HepG2 (cell line): ENCODE measurements around the gene OARD1. TPM values are rescaled to one million over a fixed set of nuclear protein-coding genes. Genes with fewer than 3 reads are reported as not detected.
A peak's percentile ranks its signal among the peaks of the same experiment; 100 is the strongest.

ENCODE experiments used
- ADNP ChIP-seq: sonication (generic); formaldehyde crosslinking; IDR thresholded peaks from 2 replicates; pipeline ENCODE4 v1.4.0; 2020; ENCODE audit warnings: missing genetic modification reagents
- ATRX ChIP-seq: sonication (generic); formaldehyde crosslinking; IDR thresholded peaks from 2 replicates; pipeline ENCODE4 v1.4.0; 2020; ENCODE audit warnings: missing genetic modification reagents, borderline replicate concordance
- BCL6 ChIP-seq: IDR thresholded peaks from 2 replicates; pipeline ENCODE4 v1.6.1; 2016; ENCODE audit warnings: missing genetic modification reagents, missing compliant biosample characterization
- EHMT2 ChIP-seq: fragments of 200-600 bp; sonication (generic); IDR thresholded peaks from 2 replicates; pipeline ENCODE4 v1.7.0; 2017; ENCODE audit warnings: antibody characterized with exemption, low read depth, low read length, borderline replicate concordance
- FOSL2 ChIP-seq: sonication (generic); formaldehyde crosslinking; IDR thresholded peaks from 2 replicates; pipeline ENCODE4 v1.4.0; 2020; ENCODE audit warnings: missing genetic modification reagents
- JUND ChIP-seq: sonication (generic); formaldehyde crosslinking; IDR thresholded peaks from 2 replicates; pipeline ENCODE4 v1.8.0; 2022; ENCODE audit warnings: mild to moderate bottlenecking, missing genetic modification reagents
- MZF1 ChIP-seq: sonication (generic); formaldehyde crosslinking; IDR thresholded peaks from 2 replicates; pipeline ENCODE4 v1.8.1; 2023; ENCODE audit warnings: mild to moderate bottlenecking, missing genetic modification reagents, borderline replicate concordance
- PAX8 ChIP-seq: sonication (generic); formaldehyde crosslinking; IDR thresholded peaks from 2 replicates; pipeline ENCODE4 v1.8.0; 2022; ENCODE audit warnings: mild to moderate bottlenecking, missing genetic modification reagents, borderline replicate concordance
- PCBP1 ChIP-seq: fragments of 200-400 bp; formaldehyde crosslinking; IDR thresholded peaks from 2 replicates; pipeline ENCODE4 v1.6.1; 2017; ENCODE audit warnings: mild to moderate bottlenecking, low read depth, low read length, borderline replicate concordance
- POLR2AphosphoS2 ChIP-seq: IDR thresholded peaks from 2 replicates; pipeline ENCODE4 v1.6.1; 2011; ENCODE audit warnings: low read depth, low read length, improper control_type of control experiment
- SMARCC2 ChIP-seq: fragments of 450-650 bp; IDR thresholded peaks from 2 replicates; pipeline ENCODE4 v1.6.1; 2017; ENCODE audit warnings: antibody characterized with exemption, mild to moderate bottlenecking
- SOX13 ChIP-seq, 3 experiments: fragments of 450-650 bp in 1 of 3; sonication (generic) in 1 of 3; formaldehyde crosslinking in 1 of 3; IDR thresholded peaks in 2 of 3; conservative IDR thresholded peaks in 1 of 3; 2 replicates each; pipeline versions ENCODE4 v1.5.0 to v1.6.1; 2016 to 2020; ENCODE audit warnings: antibody characterized with exemption in 1 of 3, mild to moderate bottlenecking in 1 of 3, missing compliant biosample characterization in 1 of 3, missing genetic modification reagents in 1 of 3, moderate library complexity in 1 of 3
- THAP8 ChIP-seq: sonication (generic); formaldehyde crosslinking; IDR thresholded peaks from 2 replicates; pipeline ENCODE4 v1.5.1; 2020; ENCODE audit warnings: missing genetic modification reagents, mild to moderate bottlenecking, borderline replicate concordance
- ZBTB26 ChIP-seq: IDR thresholded peaks from 2 replicates; pipeline ENCODE4 v1.6.1; 2016; ENCODE audit warnings: missing compliant biosample characterization, missing genetic modification reagents, borderline replicate concordance
- ZBTB37 ChIP-seq: sonication (generic); formaldehyde crosslinking; IDR thresholded peaks from 2 replicates; pipeline ENCODE4 v1.4.0; 2020; ENCODE audit warnings: mild to moderate bottlenecking, missing genetic modification reagents
- ZFX ChIP-seq: sonication (generic); formaldehyde crosslinking; IDR thresholded peaks from 2 replicates; pipeline ENCODE4 v1.4.0; 2020; ENCODE audit warnings: mild to moderate bottlenecking, low read depth, missing genetic modification reagents, moderate library complexity
- ZNF414 ChIP-seq: sonication (generic); formaldehyde crosslinking; IDR thresholded peaks from 2 replicates; pipeline ENCODE4 v1.5.0; 2020; ENCODE audit warnings: missing genetic modification reagents
- ZNF558 ChIP-seq: sonication (generic); formaldehyde crosslinking; IDR thresholded peaks from 2 replicates; pipeline ENCODE4 v1.9.0; 2022; ENCODE audit warnings: mild to moderate bottlenecking, missing genetic modification reagents, borderline replicate concordance
- ZNF569 ChIP-seq: sonication (generic); formaldehyde crosslinking; IDR thresholded peaks from 2 replicates; pipeline ENCODE4 v1.5.0; 2020; ENCODE audit warnings: mild to moderate bottlenecking, missing genetic modification reagents, moderate library complexity, borderline replicate concordance
- ZNF782 ChIP-seq: sonication (generic); formaldehyde crosslinking; IDR thresholded peaks from 2 replicates; pipeline ENCODE4 v1.4.0; 2020; ENCODE audit warnings: missing genetic modification reagents, mild to moderate bottlenecking, borderline replicate concordance
- ZNF784 ChIP-seq: sonication (generic); formaldehyde crosslinking; IDR thresholded peaks from 2 replicates; pipeline ENCODE4 v1.5.1; 2020; ENCODE audit warnings: missing genetic modification reagents, mild to moderate bottlenecking, borderline replicate concordance
- ZNF790 ChIP-seq: sonication (generic); formaldehyde crosslinking; IDR thresholded peaks from 2 replicates; pipeline ENCODE4 v1.8.0; 2022; ENCODE audit warnings: missing genetic modification reagents, mild to moderate bottlenecking, borderline replicate concordance
- ZSCAN29 ChIP-seq: sonication (generic); formaldehyde crosslinking; conservative IDR thresholded peaks from 2 replicates; pipeline ENCODE4 v1.4.0; 2020; ENCODE audit warnings: mild to moderate bottlenecking, missing genetic modification reagents
- polyA plus RNA-seq, 8 experiments: library from polyadenylated mRNA; depleted of rRNA in 3 of 8; stranded (reverse) in 7 of 8; unstranded in 1 of 8; fragments of >200 nt; fragmentation: Illumina TruSeq in 4 of 8; extraction: Trizol in 4 of 8; gene quantifications; 2 replicates each; pipeline versions ENCODE4 v1.2.1 to v1.2.3, GENCODE V29; 2011 to 2016; ENCODE audit warnings: low read depth in 4 of 8, missing spikeins in 1 of 8, mixed read lengths in 1 of 8; ENCODE audit not compliant: insufficient read depth in 1 of 8
- total RNA-seq, 5 experiments: library from RNA; depleted of rRNA; stranded (reverse); fragments of >200 nt; fragmentation: Illumina TruSeq; extraction: Trizol; gene quantifications; 2 replicates each; pipeline ENCODE4 v1.2.3, GENCODE V29; 2016; ENCODE audit warnings: low read depth in 1 of 5

The OARD1 gene
- total and polyA plus RNA-seq, 2 of the 13 experiments (the other 11 are each of a cell fraction or from before 2014, with no cell fraction given): 18.4 to 49.0 TPM

- TF ChIP-seq ZBTB26 (no peak), ZNF784 (CRISPR knock-in tag) (no peak), POLR2AphosphoS2 (no peak), MZF1 (CRISPR knock-in tag) (no peak), PCBP1 (no peak), FOSL2 (CRISPR knock-in tag) (peak; percentile 55), ZSCAN29 (CRISPR knock-in tag) (no peak), JUND (CRISPR knock-in tag) (no peak), EHMT2 (peak; percentile 44; the same call in 1 of the 2 replicates), ZNF790 (no peak), SMARCC2 (no peak; the same call in 1 of the 2 replicates), THAP8 (no peak), ZNF414 (CRISPR knock-in tag) (no peak), ZNF782 (CRISPR knock-in tag) (no peak), ZFX (CRISPR knock-in tag) (no peak), ZNF569 (no peak), ADNP (CRISPR knock-in tag) (no peak), ATRX (CRISPR knock-in tag) (no peak), BCL6 (CRISPR knock-in tag) (peak; percentile 73), ZBTB37 (CRISPR knock-in tag) (peak; percentile 77), ZNF558 (no peak), SOX13 (IDR thresholded peaks at IDR 0.05) (peak; percentile 38; the same call in 1 of the 2 replicates), SOX13 (CRISPR knock-in tag; conservative IDR thresholded peaks at IDR 0.05 in 1 of 2, IDR thresholded peaks at IDR 0.05 in 1 of 2) (peak in 1 of 2 experiments; percentile 89; a peak in 2 of 4 replicates), PAX8 (CRISPR knock-in tag) (no peak)
Observed at GRCh38 chr6:41063884-41064285, 8.3 kb downstream of the OARD1 start (continued).
